RWPE2 (cell line): ENCODE results near the gene PMFBP1.

Source experiments
- ATAC-seq: fragments of 200-7000 bp; cut with Tn5 transposase; 3 replicates; pipeline ENCODE4 v1.9.1; 2021; ENCODE audit warnings: low read depth
- DNase-seq: peaks from one replicate; pipeline ENCODE4 v3.0.0-alpha.2; 2020; ENCODE audit warnings: low spot score
- H3K27ac ChIP-seq: fragments of 450-650 bp; 2 replicates; pipeline ENCODE4 v1.5.1; 2017; ENCODE audit warnings: mild to moderate bottlenecking; ENCODE audit not compliant: poor library complexity, severe bottlenecking
- H3K27me3 ChIP-seq: fragments of 250-450 bp; sonication (Bioruptor Pico); 2 replicates; pipeline ENCODE4 v1.5.1; 2021; ENCODE audit warnings: mild to moderate bottlenecking, moderate library complexity; ENCODE audit not compliant: insufficient read depth, poor library complexity, severe bottlenecking
- H3K36me3 ChIP-seq: fragments of 250-450 bp; sonication (Bioruptor Pico); 2 replicates; pipeline ENCODE4 v1.5.1; 2020; ENCODE audit warnings: low read depth, mild to moderate bottlenecking, moderate library complexity
- H3K4me1 ChIP-seq: fragments of 250-450 bp; sonication (Bioruptor Pico); 2 replicates; pipeline ENCODE4 v1.5.1; 2021; ENCODE audit warnings: mild to moderate bottlenecking, moderate library complexity; ENCODE audit not compliant: insufficient read depth, poor library complexity, severe bottlenecking
- H3K4me3 ChIP-seq: fragments of 250-450 bp; sonication (Bioruptor Pico); 2 replicates; pipeline ENCODE4 v1.5.1; 2021; ENCODE audit warnings: mild to moderate bottlenecking, moderate library complexity; ENCODE audit not compliant: severe bottlenecking
- H3K9me3 ChIP-seq: fragments of 250-450 bp; sonication (Bioruptor Pico); 2 replicates; pipeline ENCODE4 v1.5.1; 2021; ENCODE audit warnings: mild to moderate bottlenecking, moderate library complexity; ENCODE audit not compliant: severe bottlenecking
- TF ChIP-seq, protein P1 (sequence below): fragments of 450-650 bp; IDR thresholded peaks from one replicate; pipeline ENCODE4 v1.5.1; 2017; ENCODE audit warnings: mild to moderate bottlenecking, moderate library complexity; ENCODE audit not compliant: poor library complexity, severe bottlenecking

PMFBP1 gene

DNA sequence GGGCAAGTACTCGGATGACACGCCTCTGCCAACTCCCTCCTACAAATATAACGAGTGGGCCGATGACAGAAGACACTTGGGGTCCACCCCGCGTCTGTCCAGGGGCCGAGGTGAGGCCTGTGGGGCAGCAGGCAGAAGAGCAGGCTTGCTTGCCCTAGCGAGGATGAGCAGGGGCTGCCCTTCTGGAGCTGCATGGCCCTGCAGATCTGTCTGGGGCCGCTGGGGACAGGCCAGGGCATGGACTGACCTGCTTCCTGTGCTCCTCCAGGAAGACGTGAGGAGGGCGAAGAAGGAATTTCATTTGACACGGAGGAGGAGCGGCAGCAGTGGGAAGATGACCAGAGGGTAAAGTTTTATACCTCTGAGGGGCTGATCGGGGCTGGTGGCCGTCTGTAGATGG is 73.0 kb downstream of the PMFBP1 start:
- ATAC-seq: peak; percentile 16; the same call in 2 of the 3 replicates
- Histone ChIP-seq H3K27ac (no peak overlapping the region), H3K4me1 (peaks cover 9% of the 10 kb centered on the region), H3K27me3 (no peaks in the 10 kb centered on the region), H3K36me3 (peaks cover 88% of the 10 kb centered on the region), H3K9me3 (no peaks in the 10 kb centered on the region), H3K4me3 (no peak overlapping the region)
- TF ChIP-seq, protein P1, sequence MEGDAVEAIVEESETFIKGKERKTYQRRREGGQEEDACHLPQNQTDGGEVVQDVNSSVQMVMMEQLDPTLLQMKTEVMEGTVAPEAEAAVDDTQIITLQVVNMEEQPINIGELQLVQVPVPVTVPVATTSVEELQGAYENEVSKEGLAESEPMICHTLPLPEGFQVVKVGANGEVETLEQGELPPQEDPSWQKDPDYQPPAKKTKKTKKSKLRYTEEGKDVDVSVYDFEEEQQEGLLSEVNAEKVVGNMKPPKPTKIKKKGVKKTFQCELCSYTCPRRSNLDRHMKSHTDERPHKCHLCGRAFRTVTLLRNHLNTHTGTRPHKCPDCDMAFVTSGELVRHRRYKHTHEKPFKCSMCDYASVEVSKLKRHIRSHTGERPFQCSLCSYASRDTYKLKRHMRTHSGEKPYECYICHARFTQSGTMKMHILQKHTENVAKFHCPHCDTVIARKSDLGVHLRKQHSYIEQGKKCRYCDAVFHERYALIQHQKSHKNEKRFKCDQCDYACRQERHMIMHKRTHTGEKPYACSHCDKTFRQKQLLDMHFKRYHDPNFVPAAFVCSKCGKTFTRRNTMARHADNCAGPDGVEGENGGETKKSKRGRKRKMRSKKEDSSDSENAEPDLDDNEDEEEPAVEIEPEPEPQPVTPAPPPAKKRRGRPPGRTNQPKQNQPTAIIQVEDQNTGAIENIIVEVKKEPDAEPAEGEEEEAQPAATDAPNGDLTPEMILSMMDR: no peak
- DNase-seq: no peak

DNA sequence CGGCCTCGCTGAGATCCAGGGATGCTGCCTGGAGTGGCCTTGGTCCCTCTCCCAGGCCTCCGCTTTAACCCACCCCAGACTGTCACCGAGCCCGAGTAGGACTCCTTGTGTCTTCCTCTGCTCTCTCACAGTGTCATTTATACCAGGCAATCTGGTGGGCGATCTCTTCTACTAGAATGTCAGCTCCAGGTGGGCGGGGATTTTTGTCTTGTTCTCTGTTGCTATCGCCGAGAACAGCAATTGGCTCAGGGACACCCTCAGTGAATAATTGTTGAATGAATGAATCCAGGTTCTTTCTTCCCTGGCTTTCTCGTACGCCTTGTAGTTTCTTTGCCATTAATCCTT is 77.7 kb downstream of the PMFBP1 start:
- ATAC-seq (no peak; the same call in 2 of the 3 replicates), DNase-seq (no peak)
- TF ChIP-seq, protein P1: no peak
- Histone ChIP-seq H3K9me3 (no peaks in the 10 kb centered on the region), H3K27ac (peak overlapping the region; percentile 55), H3K27me3 (no peaks in the 10 kb centered on the region), H3K4me3 (peak overlapping the region; percentile 80), H3K36me3 (peaks cover 63% of the 10 kb centered on the region), H3K4me1 (peaks cover 17% of the 10 kb centered on the region)

DNA sequence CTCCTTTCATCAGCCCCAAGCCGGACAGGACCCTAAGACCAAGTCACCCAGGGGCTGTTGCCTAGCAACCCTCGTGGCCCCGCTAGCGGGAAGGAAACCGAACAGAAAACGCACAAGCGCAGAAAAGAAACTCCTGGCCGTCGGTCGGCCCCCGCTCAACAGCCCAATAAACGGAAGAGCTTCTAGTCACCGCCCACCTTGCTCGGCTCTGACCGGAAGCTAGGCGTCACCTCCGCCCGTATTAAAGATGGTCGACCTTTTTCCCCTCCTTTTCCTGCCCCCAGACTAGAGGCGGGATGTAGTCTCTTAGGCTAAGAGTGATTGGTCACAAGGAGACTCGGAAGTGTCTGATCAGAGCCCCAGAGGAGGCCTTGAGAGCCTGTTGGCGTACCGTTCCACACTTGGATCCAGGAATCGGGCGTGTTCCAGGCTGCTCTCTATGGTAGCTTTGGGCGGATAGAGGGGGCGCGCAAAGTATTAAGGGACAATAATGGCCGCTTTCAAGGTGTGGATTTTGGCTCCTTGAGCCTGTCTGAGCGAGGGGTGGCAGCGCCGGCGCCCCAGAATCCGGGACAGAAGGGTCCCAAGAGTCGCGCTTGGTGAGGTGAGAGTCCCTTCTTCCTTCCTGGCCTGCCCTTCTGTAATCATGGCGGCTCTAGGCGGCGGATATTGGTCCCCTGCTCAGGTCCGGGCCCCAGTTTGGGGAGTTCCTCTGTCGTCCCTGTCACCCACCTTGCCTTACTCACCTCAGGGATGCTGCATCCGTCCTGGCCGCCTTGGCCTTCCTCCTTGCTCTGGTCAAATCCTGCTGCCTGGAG is 78.3 kb downstream of the PMFBP1 start, which contains the start of the genes DHX38 and TXNL4B:
DHX38 (plus strand) TSS at position 400 of the 818 bp plus-strand sequence. CDS start 2,311 bp downstream, outside the sequence.
TXNL4B (minus strand) TSS at position 173 of the 818 bp plus-strand sequence. CDS start 2,871 bp downstream, outside the sequence.
- Histone ChIP-seq H3K4me1 (peaks cover 17% of the 10 kb centered on the region), H3K27ac (peak within 1 kb of the TSS; percentile 55), H3K27me3 (no peaks in the 10 kb centered on the region), H3K9me3 (no peaks in the 10 kb centered on the region), H3K4me3 (peak within 1 kb of the TSS; percentile 80), H3K36me3 (peaks cover 63% of the 10 kb centered on the region)
- TF ChIP-seq, protein P1: no peak
- ATAC-seq: peak; percentile 99
- peak; percentile 92 for DNase-seq

DNA sequence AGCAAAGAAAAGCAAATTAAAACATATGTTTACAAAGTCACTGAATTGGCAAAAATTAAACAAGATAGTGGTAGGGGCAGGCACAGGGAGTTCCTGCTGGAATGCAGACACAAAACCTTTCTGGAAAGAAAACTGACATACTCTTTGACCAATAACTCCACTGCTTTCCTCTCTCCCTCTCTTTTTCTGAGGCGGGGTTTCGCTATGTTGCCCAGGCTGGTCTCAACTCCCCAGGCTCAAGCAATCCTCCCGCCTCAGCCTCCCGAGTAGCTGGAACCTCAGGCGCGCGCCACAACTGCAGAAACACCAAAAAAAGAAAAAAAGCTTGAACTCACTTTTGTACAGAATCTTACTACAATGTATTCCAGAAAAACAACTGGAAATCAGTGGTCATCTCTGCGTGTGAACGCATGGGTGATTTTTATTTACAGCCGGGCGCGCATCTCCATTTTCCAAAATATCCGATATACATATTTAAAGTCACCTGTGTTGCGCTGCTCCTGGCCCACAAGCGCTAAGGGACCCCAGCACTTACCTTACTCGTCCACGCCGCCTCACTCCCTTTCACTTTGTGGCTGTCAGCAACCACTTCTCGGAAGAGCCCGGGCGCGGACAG is 79.0 kb downstream of the PMFBP1 start:
- Histone ChIP-seq H3K27me3 (no peaks in the 10 kb centered on the region), H3K9me3 (no peaks in the 10 kb centered on the region), H3K27ac (peak overlapping the region; percentile 55), H3K4me3 (peak overlapping the region; percentile 80), H3K4me1 (peaks cover 17% of the 10 kb centered on the region), H3K36me3 (peaks cover 66% of the 10 kb centered on the region)
- TF ChIP-seq, protein P1: no peak
- no peak for DNase-seq
- peak; percentile 24; the same call in 2 of the 3 replicates for ATAC-seq
